Vagina (tissue), 2 donors: ENCODE measurements around the gene BIN1.

ENCODE experiments used
- POLR2A ChIP-seq, 2 donors: fragments of 450-650 bp; IDR thresholded peaks; one replicate each; pipeline ENCODE4 v1.6.1; 2017; ENCODE audit warnings: antibody characterized with exemption in 2 of 2, mild to moderate bottlenecking in 2 of 2, moderate library complexity in 2 of 2
- TF ChIP-seq, protein P1 (sequence below), 3 experiments: fragments of 450-650 bp in 2 of 3; fragments of 200-600 bp in 1 of 3; sonication (generic) in 1 of 3; IDR thresholded peaks; one replicate each; pipeline ENCODE4 v1.5.1; 2017 to 2019; ENCODE audit warnings: antibody characterized with exemption in 3 of 3, mild to moderate bottlenecking in 2 of 3, moderate library complexity in 2 of 3

DNA sequence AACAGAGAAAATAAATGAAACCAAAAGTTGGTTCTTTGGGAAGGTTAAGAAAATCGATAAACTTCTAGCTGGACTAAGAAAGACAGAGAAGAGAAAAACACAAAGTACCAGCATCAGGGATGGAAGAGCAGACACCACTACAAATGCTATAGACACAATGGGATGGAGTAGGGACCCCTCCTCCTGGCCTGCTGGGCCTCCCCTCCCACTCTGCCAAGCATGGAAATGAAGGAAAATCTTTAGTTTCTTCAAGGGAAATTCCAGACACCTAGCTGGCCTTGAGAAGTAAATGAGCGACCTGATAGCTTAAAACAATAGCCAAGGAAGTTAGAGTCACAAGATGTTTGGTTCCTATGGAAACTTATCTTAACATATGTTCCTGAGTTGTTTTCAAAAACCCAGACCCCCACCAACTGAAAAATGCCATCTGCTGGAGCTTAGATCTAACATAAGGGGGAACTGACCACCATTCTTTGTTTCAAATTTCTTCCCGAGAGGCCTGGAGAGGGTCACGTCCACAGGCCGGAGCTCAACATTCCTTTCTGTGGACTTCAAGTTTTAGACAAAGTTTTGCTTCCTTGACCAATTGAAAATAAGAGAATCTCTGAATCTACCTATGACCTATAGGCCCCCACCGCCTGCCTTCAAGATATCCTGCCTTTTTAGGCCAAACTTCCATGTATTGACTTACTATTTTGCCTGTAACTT, 101.9 kb downstream of the BIN1 start:
- TF ChIP-seq, protein P1, sequence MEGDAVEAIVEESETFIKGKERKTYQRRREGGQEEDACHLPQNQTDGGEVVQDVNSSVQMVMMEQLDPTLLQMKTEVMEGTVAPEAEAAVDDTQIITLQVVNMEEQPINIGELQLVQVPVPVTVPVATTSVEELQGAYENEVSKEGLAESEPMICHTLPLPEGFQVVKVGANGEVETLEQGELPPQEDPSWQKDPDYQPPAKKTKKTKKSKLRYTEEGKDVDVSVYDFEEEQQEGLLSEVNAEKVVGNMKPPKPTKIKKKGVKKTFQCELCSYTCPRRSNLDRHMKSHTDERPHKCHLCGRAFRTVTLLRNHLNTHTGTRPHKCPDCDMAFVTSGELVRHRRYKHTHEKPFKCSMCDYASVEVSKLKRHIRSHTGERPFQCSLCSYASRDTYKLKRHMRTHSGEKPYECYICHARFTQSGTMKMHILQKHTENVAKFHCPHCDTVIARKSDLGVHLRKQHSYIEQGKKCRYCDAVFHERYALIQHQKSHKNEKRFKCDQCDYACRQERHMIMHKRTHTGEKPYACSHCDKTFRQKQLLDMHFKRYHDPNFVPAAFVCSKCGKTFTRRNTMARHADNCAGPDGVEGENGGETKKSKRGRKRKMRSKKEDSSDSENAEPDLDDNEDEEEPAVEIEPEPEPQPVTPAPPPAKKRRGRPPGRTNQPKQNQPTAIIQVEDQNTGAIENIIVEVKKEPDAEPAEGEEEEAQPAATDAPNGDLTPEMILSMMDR (IDR thresholded peaks at IDR 0.05), result no peak
- no peak for TF ChIP-seq POLR2A (IDR thresholded peaks at IDR 0.05)
